ENCODE data around the gene LGALS13.

The LGALS13 gene, protein sequence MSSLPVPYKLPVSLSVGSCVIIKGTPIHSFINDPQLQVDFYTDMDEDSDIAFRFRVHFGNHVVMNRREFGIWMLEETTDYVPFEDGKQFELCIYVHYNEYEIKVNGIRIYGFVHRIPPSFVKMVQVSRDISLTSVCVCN

DNA sequence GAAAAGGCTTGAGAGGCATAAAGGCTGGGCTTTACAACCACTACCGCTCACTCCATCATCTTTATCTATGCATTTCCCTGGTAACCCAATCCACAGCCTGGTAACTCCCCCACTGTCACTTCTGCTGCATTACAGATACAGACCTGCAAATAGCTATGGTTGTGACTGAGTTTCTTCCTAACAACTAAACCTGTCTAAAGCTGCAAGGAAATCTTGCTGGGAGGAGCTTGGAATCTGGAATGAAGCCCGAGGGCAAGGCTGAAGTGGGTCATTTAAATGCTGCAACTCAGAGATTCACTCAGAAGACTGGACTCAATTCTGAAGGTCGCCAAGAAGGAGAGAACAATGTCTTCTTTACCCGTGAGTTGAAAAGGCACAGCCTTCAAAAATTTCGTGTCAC lies at the start of gene LGALS13:
Gene LGALS13 (plus strand): TSS at position 301 of the 400 bp plus-strand sequence. CDS start 45 bp downstream, at position 346.
- no peak for DNase-seq

DNA sequence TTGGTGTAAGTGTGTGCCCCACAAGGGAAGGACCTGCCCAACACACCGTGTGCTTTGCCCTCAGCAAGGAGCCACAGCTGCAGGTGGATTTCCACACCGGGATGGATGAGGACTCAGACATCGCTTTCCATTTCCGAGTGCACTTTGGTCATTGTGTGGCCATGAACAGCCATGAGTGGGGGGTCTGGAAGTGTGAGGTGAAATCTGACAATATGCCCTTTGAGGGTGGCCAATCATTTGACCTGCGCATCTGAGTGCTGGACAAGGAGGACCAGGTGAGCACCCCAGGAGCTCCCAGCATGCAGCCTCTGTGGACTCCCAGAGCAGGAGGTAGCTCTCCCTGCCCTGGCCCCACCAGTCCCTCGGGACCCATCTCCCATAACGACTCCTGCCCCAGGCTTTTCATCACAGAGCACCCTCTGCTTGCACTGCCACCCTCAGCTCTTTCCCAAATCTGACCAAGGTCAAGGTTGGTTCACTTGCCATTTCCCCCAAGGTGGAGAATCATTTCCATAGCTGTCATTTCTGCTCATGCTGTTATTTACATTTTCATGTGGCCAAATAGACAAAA lies 49.2 kb upstream of the LGALS13 start:
- no peak for DNase-seq

DNA sequence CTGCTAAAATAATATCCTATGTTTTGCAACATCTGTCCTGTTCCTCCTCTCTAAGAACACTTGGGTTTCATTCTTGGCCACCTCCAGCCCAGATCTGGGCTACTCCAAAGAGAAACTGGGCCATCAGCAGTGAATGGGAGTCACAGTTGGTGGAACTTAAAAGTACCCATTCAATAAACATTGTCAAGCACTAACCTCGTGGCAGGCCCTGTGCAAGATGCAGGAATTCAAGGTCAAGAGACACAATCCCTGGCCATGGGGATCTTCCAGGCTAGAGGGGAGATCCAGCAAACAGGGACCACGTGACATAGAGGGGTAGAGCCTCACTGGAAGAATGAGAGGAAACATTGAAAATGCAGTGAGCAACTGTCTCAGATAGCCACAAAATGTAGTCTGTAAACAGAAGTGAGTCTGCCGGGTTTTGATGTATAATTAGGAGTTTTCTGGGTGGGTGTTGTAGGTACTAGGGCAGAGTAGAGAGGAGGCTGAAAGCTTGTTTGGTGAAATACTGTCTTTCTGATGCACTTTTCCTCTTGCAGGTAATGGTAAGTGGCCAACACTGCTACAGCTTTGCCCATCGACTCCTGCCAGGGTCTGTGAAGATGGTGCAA lies 47.5 kb upstream of the LGALS13 start:
- DNase-seq: no peak

DNA sequence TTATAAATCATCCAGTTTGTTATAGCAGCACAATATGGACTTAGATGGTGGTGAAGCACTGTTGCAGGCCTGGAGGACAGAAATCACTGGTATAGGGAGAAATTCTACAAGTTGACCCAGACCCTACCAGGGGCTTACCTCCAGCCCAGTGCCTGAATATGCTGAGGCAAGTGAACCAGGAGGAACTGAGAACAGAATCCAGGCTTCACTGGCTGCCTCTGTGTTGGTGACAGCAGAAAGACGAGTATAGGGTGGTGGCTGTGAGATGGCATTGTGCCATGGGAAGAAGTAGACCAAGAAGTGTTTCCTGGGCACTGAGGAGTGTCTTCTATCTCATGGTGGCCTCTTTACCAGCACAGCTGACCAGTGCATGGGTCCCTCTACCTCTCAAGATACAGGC lies 46.4 kb upstream of the LGALS13 start:
- no peak for DNase-seq

DNA sequence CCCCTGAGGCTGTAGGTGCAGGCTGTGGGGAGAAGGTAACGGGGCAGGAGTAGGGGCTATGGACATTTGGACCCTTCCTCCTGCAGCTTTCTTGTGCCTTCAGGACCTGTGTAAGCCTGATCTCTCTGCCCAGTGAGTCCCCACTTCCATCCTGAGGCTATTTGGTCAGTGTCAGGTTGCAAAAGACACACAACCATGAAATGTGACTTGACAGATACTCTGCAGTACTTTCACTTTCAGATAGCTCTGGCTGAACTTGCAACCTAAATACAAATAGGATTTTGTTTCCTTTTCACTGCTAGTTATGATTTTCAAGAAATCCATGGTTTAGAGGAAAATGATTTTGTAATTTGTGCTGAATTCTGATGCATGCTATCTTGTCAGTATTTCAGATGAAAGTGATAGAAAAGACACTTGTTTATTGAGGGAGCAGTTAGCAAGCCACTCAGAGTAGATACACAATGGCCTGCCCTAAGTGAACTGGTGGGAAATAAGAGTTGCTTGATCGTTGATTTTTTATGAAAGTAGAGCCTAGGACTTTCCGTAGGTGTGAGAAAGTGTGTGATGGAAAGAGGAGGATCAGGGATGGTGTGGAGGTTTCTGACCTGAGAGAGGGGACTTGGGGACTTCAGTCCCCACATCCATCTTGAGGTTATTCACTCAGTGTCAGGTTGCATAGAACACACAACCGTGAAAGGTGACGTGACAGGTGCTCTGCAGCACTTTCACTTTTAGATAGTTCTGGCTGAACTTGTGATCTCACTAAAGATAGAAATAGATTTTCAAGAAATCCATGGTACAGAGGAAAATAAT lies 44.3 kb upstream of the LGALS13 start:
- DNase-seq: no peak

DNA sequence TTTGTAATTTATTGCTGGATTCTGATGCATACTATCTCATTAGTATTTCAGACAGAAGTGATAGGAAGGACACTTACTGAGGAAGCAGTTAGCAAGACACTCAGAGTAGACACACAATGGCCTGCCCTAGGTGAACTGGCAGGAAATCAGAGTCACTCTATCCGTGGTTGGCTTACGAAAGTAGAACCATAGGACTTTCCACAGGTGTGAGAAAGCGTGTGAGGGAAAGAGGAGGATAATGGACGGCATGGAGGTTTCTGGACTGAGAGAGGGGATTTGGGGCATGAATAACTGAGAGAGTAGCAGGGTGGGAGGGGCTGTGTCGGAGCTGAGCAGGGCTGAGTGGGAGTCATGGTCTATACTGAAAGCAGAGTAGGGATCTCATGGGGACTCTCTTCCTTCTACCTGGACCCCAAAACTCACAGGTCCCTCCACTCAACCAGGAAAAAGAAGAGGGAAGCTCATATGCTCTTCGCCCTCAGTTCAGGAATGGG lies 43.7 kb upstream of the LGALS13 start:
- no peak for DNase-seq

DNA sequence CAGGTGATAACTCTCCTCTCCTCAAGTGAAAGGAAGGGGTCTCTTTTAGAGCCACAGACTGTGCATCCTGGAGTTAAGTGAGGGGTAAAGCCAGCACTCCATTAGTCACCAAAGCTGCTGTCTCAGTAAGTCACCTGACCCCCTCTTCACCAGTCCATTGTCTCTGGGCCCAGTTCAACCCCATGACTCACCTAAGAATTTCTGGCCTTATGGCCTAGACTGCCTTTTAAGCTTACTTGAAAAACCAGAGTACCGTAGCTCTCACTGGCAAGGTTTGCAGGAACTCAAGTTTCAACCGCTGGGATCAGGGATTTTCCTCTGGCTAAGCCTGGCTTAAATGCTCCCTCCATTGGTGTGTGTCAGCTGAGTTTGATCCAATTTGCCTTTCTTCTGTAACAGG lies 38.9 kb upstream of the LGALS13 start:
- DNase-seq: no peak

DNA sequence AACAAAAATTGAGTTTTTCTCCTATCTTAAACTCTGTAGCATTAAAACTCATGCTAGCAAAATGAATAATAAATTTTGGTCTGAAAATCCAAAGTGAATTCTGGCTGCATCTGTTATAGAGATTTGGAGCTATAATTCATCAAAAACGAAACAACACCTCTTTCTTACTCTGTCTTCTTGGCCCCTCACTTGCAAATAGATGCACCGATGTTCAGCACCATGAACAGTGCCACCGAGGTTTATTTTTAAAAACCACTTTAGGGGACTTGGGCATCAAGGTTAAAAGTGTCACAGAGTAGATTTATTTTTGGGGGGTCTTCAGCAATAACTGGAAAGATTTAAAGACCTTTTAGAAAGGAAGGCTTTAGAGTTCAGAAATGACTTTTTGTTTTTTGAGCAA lies 36.3 kb upstream of the LGALS13 start:
- no peak for DNase-seq

DNA sequence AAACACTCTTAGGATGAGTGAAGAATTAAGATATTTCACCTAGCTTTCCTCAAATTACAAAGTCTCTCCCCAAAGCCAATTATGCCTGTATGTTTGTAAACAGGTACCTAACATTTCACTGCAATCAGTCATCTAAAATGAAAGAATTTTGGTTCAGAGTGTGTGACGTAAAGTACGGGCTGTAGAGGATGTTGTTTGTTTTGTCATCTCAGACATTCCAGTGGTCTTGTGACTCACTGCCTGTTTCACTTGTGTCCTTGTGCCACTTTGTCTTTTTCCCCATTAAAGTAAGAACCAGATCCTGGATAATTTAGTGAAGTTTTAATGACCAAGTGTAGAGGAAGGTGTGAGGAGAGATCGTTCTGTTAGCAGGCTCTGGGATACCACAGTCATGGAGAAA lies 33.7 kb upstream of the LGALS13 start:
- no peak for DNase-seq

DNA sequence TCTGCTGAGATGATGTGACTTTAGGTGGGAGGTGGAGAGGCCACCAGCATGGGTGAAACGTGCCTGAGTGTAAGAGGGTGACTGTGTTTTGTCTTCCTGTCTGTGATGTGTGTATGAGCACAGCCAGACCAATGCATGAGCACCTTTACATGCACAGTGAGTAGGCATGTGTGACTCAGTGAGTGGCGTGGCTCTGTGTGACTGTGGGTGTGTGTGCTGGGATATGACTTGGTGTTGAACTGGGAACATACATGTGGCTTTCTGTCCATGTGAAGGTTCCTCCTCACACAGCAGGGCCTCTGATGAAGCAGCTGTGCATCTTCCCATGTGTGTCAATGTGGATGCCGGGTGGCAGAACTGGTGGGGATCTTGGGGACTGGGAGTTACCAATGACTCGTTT lies 19.9 kb upstream of the LGALS13 start:
- DNase-seq: no peak

DNA sequence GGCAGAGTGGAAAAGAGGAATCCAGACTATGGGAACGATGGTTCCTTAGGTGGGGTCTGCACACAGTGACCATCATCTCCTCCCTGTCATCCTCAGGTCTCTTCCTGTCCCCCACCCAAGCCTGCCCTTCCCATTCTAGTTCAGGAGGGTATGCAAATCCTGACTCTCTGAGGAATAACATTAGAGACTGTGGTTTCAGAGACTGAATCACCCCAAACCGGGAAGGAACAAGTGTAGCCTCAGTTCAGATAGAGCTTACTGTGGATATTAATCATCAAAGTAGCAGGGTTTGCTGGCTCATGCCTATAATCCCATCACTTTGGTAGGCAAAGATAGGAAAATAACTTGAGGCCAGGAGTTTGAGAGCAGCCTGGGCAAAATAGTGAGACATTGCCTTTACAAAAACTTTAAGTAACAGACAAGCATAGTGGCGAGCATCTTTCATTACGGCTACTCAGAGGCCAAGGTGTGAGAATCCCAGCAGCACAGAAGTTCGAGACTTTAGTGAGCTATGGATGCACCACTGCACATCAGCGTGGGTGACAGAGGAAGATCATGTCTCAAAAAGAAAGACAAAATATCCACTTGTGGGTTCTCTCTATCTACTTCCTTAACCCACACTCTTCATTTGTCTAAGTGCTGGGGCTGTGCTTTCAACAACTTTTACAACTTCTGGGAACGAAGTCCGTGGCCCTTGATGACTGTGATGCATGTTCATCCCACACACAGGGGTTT lies 19.3 kb upstream of the LGALS13 start:
- no peak for DNase-seq

DNA sequence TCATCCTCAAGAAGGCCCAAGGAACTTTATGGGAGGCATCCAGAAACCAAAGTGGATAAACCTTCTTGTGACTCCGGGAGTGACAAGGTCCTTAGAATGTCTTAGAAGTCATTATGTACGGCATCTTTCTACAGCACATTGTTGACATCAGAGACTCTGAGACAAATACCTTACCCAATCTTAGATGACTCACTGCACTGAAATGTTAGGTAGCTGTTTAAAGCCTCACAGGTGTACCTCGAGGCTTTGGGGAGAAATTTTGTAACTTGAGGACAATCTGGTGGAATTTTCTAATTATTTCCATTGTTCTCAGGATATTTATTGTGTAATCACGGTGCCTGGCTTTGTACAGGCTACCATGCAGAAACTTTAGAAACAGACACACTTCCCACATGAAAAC lies 14.8 kb upstream of the LGALS13 start:
- DNase-seq: no peak

DNA sequence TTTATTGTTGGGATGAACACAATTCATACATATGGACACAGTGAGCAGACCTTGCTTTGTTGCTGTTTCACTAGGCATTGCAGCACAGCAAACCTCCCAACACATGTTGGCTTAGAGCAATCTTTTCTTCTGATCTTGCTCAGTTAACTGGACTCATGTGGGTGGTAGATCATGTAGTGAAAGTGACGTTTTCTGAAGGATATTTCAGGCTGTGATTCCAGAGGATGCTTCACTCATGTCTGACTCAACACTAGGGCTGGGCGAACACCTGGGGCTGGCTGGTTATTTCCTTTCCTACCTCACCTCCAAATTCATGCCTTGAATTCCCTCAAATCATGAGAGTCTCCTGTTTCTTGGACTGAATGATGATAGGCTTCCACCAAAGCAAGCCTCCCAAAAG lies 14.3 kb upstream of the LGALS13 start:
- no peak for DNase-seq

DNA sequence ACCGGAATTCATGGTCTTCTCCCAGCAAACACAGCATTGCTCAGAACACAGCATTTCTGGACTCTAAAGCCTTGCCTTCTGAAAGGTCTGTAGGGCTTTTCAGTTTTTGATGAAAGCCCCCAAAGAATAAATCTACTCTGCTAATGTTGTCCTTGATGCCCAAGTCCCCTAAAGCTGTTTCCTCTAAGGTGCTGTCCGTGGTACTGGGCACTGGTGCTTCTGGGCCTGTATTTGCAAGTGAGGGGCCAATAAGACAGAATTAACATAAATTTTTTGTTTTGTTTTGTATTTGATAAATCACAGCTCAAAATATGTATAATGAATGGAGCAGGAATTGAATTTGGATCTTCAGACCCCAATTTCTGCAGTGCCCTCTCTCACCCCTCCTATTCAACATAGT lies 12.1 kb upstream of the LGALS13 start:
- no peak for DNase-seq

DNA sequence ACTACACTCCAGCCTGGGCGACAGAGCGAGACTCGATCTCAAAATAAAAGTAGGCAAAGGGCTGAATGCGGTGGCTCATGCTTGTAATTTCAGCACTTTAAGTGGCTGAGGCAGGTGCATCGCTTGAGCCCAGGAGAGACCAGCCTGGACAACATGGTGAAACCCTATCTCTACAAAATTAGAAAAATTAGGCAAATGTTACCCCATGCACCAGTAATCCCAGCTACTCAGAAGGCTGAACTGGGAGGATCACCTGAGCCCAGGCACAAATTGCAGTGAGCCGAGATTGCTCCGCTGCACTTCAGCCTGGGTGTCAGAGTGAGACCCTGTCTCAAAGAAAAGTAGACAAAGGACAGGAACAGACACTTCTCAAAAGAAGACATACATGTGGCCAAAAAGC lies 9.9 kb upstream of the LGALS13 start:
- no peak for DNase-seq

DNA sequence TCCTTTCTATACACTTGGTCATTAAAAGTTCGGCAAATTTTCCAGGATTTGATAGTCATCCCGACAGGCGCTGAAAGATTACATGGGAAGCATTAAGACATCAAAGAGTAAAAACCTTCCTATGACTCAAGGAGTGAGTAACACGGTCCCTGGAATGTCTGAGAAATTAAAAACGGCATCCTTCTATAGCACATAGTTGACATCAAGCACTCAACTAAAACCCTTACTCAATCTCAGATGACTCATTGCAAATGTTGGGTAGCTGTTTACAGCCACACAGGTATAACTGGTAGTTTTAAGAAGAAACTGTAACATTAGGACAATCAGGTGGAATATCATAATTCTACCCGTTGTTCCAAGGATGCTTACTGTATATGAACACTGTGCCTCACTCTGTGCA lies 6.4 kb upstream of the LGALS13 start:
- no peak for DNase-seq

DNA sequence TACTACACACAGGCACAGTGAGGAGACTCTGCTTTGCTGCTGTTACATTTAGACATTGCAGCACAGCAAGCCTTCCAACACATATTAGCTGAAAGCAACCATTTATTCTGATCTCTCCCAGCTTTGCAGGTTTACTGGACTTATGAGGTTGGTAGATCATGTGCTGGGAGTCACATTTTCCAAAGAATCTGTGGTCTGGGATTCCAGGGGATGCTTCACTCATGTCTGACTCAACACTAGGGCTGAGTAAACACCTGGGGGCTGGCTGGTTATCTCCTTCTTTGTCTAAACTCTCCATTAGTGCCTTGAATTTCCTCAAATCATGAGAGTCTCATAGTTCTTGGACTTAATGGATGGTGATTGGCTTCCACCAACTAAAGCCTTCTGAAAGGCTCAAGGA lies 5.4 kb upstream of the LGALS13 start:
- DNase-seq: no peak

DNA sequence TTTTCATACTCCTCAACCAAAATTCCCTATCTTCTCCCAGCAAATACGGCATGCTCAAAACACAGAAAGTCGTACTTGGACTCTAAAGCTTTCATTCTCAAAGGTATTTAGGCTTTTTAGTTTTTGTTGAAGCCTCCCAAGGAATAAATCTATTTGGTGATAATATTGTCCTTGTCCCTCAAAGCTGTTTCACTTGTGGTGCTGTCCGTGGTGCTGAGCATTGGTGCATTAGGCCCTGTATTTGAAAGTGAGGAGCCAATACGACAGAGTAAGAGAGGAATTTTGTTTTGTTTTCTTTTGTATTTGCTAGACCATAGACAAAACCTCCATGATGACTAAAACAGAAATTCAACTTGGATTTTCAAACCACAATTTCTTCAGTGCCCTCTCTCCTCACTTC lies 3.2 kb upstream of the LGALS13 start:
- no peak for DNase-seq

DNA sequence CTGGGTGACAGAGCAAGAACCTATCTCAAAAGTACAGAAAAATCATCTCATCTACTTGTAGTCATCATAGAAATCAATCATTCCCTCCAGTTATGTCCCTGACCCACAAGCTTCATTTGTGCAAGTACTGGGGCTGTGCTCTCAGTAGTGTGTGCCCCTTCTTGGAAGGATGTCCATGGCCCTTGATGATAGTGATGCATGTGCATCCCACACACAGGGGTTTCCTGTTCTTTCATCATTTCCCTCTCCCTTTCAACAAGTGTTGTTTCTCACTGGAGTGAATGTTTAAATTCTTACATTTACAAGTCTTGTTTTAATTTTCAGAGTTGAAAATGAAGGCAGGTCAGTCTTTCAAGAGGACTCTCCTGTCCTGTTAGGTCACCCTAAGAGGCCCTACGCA lies 1.5 kb downstream of the LGALS13 start:
- no peak for DNase-seq

DNA sequence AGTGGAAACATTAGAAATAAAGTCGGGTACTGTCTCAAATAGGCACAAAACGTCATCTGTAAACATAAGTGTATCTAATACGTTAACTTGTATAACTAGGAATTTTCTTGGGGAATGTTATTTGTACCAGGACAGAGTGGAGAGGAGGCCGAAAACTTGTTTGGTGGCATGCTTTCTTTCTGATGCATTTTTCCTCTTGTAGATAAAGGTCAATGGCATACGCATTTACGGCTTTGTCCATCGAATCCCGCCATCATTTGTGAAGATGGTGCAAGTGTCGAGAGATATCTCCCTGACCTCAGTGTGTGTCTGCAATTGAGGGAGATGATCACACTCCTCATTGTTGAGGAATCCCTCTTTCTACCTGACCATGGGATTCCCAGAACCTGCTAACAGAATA lies 4.7 kb downstream of the LGALS13 start:
- no peak for DNase-seq

DNA sequence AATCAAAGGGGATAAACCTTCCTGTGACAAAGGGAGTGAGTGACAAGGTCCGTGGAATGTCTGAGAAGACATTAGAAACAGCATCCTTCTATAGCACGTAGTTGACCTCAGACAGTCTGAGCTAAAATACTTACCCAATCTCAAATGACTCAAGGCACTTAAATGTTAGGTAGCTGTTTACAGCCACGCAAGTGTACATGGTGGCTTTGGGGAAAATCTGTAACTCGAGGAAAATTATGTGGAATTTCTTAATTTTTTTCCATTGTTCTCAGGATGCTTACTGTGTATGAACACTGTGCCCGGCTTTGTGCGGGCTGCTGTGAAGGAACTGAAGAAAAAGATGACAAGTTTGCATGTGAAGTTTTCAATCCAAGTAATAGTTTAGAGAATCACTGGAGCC lies 5.2 kb downstream of the LGALS13 start:
- DNase-seq: no peak

DNA sequence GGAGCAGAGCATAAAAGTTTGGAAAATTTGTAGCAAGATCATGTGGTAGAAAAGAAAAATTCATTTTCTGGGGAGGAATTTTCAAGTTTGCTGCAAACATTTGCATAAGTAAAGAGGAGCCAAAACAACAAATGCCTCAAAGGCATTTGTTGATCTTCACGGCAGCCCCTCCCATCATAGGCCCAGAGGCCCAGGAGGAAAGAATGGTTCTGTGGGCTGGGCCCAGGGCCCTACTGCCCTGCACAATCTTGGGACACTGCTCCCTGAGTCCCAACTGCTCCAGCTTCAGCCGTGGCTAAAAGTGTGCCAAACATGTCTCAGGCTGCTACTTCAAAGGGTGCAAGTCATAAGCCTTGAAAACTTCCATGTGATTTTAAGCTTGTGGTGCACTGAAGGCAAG lies 11.3 kb downstream of the LGALS13 start:
- no peak for DNase-seq

DNA sequence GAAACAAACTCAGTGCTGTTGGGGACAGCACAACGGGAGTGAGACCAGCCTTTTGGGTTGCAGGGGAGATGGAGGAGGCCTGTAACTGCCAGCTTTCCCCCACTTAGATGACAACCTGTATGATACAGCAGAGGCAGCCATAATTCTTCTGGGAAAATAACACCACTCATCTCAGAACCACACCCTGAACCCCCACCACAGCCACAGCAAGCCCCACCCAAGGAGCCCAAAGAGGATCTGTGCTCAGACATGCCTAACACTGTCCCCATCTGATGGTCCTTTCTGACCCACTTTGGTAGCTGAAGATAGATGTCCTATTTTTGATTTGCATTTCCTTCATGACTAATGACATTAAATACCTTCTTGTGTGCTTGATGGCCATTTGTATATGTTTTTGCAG lies 15.4 kb downstream of the LGALS13 start:
- no peak for DNase-seq
